MCF 10A (cell line): Measurements from ENCODE around the gene HTN3. TPM values are rescaled to one million over a fixed set of nuclear protein-coding genes. Genes with fewer than 3 reads are reported as not detected.
A peak's percentile ranks its signal among the peaks of the same experiment; 100 is the strongest.

Experiments used
- BruUV-seq: library from RNA; stranded (reverse); fragments of 400-500 nt; replicated peaks from 2 replicates; lab custom pipeline; 2021; lab: Mats Ljungman, UMichigan
- CTCF ChIA-PET: fragments of 300-600 bp; sonication (Branson Sonifier 250); formaldehyde crosslinking; extraction: SDS; loops from one replicate; lab custom pipeline; 2021; ENCODE audit warnings: antibody characterized with exemption, inconsistent platforms; lab: Yijun Ruan, JAX
- POLR2A ChIA-PET: fragments of 300-600, 350-650 bp; sonication (Branson Sonifier 250); formaldehyde crosslinking; extraction: SDS; loops from one replicate; lab custom pipeline; 2020; ENCODE audit warnings: antibody characterized with exemption, inconsistent platforms; lab: Yijun Ruan, JAX
- DNase-seq: peaks from one replicate; pipeline ENCODE4 v3.0.0-alpha.2; 2018; ENCODE audit not compliant: unreplicated experiment
- H3K27ac Mint-ChIP-seq: one replicate; pipeline ENCODE4 v1.8.0; 2022; ENCODE audit warnings: mild to moderate bottlenecking, low read depth, mixed read lengths; ENCODE audit not compliant: unreplicated experiment
- H3K27me3 Mint-ChIP-seq: one replicate; pipeline ENCODE4 v1.8.0; 2022; ENCODE audit warnings: mixed read lengths; ENCODE audit not compliant: insufficient read depth, unreplicated experiment
- H3K36me3 Mint-ChIP-seq: one replicate; pipeline ENCODE4 v1.8.0; 2022; ENCODE audit warnings: mild to moderate bottlenecking, moderate library complexity, mixed read lengths; ENCODE audit not compliant: insufficient read depth, unreplicated experiment
- H3K4me1 Mint-ChIP-seq: one replicate; pipeline ENCODE4 v1.8.0; 2022; ENCODE audit warnings: mixed read lengths; ENCODE audit not compliant: insufficient read depth, unreplicated experiment
- H3K4me3 Mint-ChIP-seq: one replicate; pipeline ENCODE4 v1.8.0; 2022; ENCODE audit warnings: mild to moderate bottlenecking, moderate library complexity, mixed read lengths; ENCODE audit not compliant: unreplicated experiment
- H3K9me3 Mint-ChIP-seq: one replicate; pipeline ENCODE4 v1.8.0; 2022; ENCODE audit warnings: mixed read lengths; ENCODE audit not compliant: unreplicated experiment
- CTCF ChIP-seq: fragments of 200-600 bp; IDR thresholded peaks from one replicate; pipeline ENCODE4 v1.8.0; 2022; ENCODE audit warnings: antibody characterized with exemption, mild to moderate bottlenecking; ENCODE audit not compliant: unreplicated experiment
- intact Hi-C: fragments of 100-400 bp; cut with micrococcal nuclease; formaldehyde crosslinking; loops from 2 replicates; pipeline ENCODE4 v1.14.1; 2022
- total RNA-seq: library from RNA; stranded (reverse); gene quantifications from 2 replicates; pipeline ENCODE4 v1.2.3, GENCODE V29; 2022

HTN3 gene
- total RNA-seq, 1 experiment from 2014 or later: not detected

GRCh38 chr4:69994782-69995181 is 33.5 kb upstream of the HTN3 start:
- no peak overlapping the region for H3K27ac Mint-ChIP-seq
- H3K9me3 Mint-ChIP-seq: no peaks in the 10 kb centered on the region
- H3K4me3 Mint-ChIP-seq: no peak overlapping the region
- BruUV-seq: no TSS peak
- H3K27me3 Mint-ChIP-seq: peaks cover 49% of the 10 kb centered on the region
- CTCF ChIA-PET: no interaction called here
- no peak for DNase-seq
- no peaks in the 10 kb centered on the region for H3K4me1 Mint-ChIP-seq
- no peak for TF ChIP-seq CTCF
- intact Hi-C loops: no loop called here
- POLR2A ChIA-PET: no interaction called here
- no peaks in the 10 kb centered on the region for H3K36me3 Mint-ChIP-seq

GRCh38 chr4:69995526-69996016 is 32.7 kb upstream of the HTN3 start, which contains the start of gene STATH:
Gene STATH, plus strand, starts transcription at chr4:69995966. Its CDS starts 2,472 bp downstream, at chr4:69998438.
- peak; percentile 46 for DNase-seq
- Mint-ChIP-seq H3K9me3 (no peaks in the 10 kb centered on the region), H3K4me3 (no peak within 1 kb of the TSS), H3K36me3 (no peaks in the 10 kb centered on the region), H3K27ac (no peak within 1 kb of the TSS), H3K4me1 (no peaks in the 10 kb centered on the region), H3K27me3 (peaks cover 49% of the 10 kb centered on the region)
- intact Hi-C loops: no loop called here
- TF ChIP-seq CTCF: no peak
- no TSS peak for BruUV-seq
- ChIA-PET CTCF (no interaction called here), POLR2A (no interaction called here)

GRCh38 chr4:69999420-69999819 is 28.8 kb upstream of the HTN3 start:
- Mint-ChIP-seq H3K4me3 (no peak overlapping the region), H3K4me1 (no peaks in the 10 kb centered on the region), H3K9me3 (no peaks in the 10 kb centered on the region), H3K27me3 (peaks cover 36% of the 10 kb centered on the region), H3K36me3 (no peaks in the 10 kb centered on the region), H3K27ac (no peak overlapping the region)
- ChIA-PET POLR2A (no interaction called here), CTCF (no interaction called here)
- intact Hi-C loops: no loop called here
- TF ChIP-seq CTCF: no peak
- no TSS peak for BruUV-seq
- DNase-seq: peak; percentile 2

- H3K4me3 Mint-ChIP-seq: no peak overlapping the region
- H3K36me3 Mint-ChIP-seq: no peaks in the 10 kb centered on the region
- intact Hi-C loops: no loop called here
- BruUV-seq: no TSS peak
- H3K4me1 Mint-ChIP-seq: no peaks in the 10 kb centered on the region
- no peaks in the 10 kb centered on the region for H3K9me3 Mint-ChIP-seq
- CTCF ChIA-PET: no interaction called here
- POLR2A ChIA-PET: no interaction called here
- TF ChIP-seq CTCF: no peak
- DNase-seq: no peak
- no peak overlapping the region for H3K27ac Mint-ChIP-seq
- peaks cover 49% of the 10 kb centered on the region for H3K27me3 Mint-ChIP-seq
These were observed 27.5 kb upstream of the HTN3 start for GRCh38 chr4:70000711-70001110.
